Panc1 (cell line): ENCODE results near the gene KRTAP19-6. TPM values are rescaled to one million over a fixed set of nuclear protein-coding genes. Genes with fewer than 3 reads are reported as not detected.

ENCODE experiments used
- ATAC-seq: fragments of 200-7000 bp; cut with Tn5 transposase; 2 replicates; pipeline ENCODE4 v1.9.1; 2020; ENCODE audit warnings: mild to moderate bottlenecking, moderate library complexity
- BruUV-seq: library from RNA; stranded (reverse); fragments of 400-500 nt; replicated peaks from 2 replicates; lab custom pipeline; 2021; lab: Mats Ljungman, UMichigan
- CTCF ChIA-PET: fragments of 300-600 bp; sonication (Branson Sonifier 250); formaldehyde crosslinking; loops from one replicate; lab custom pipeline; 2022; ENCODE audit warnings: antibody characterized with exemption; lab: Charles Lee
- POLR2A ChIA-PET: fragments of 300-600 bp; sonication (Branson Sonifier 250); formaldehyde crosslinking; loops from one replicate; lab custom pipeline; 2022; ENCODE audit warnings: antibody characterized with exemption; lab: Charles Lee
- DNase-seq: peaks from one replicate; pipeline ENCODE4 v3.0.0-alpha.2; 2010; ENCODE audit warnings: low read depth, low spot score
- H3K27ac ChIP-seq: 2 replicates; pipeline ENCODE4 v1.5.1; 2011; ENCODE audit warnings: mild to moderate bottlenecking, low read length, inconsistent platforms
- H3K27me3 ChIP-seq: fragments of 200-500 bp; sonication (Bioruptor generic); 2 replicates; pipeline ENCODE4 v1.6.0; 2014; ENCODE audit warnings: low read length, inconsistent platforms; ENCODE audit not compliant: control insufficient read depth, insufficient read depth
- H3K36me3 ChIP-seq: fragments of 200-500 bp; sonication (Bioruptor generic); 2 replicates; pipeline ENCODE4 v1.5.1; 2014; ENCODE audit warnings: inconsistent platforms, mild to moderate bottlenecking, low read length, moderate library complexity; ENCODE audit not compliant: control insufficient read depth, insufficient read depth
- H3K4me1 ChIP-seq: 2 replicates; pipeline ENCODE4 v1.5.1; 2011; ENCODE audit warnings: inconsistent platforms, mild to moderate bottlenecking, low read length, moderate library complexity; ENCODE audit not compliant: control insufficient read depth, insufficient read depth
- H3K4me3 ChIP-seq, 2 experiments: 2 replicates each; pipeline ENCODE4 v1.5.1; 2011 to 2012; ENCODE audit warnings: low read depth in 2 of 2, low read length in 2 of 2, mild to moderate bottlenecking in 2 of 2, inconsistent platforms in 1 of 2, moderate library complexity in 1 of 2
- H3K9me3 ChIP-seq: fragments of 200-500 bp; sonication (Bioruptor generic); 2 replicates; pipeline ENCODE4 v1.5.1; 2014; ENCODE audit warnings: low read depth, mild to moderate bottlenecking, inconsistent platforms, low read length, moderate library complexity; ENCODE audit not compliant: control insufficient read depth, insufficient read depth
- CTCF ChIP-seq: fragments of 450-650 bp; IDR thresholded peaks from 2 replicates; pipeline ENCODE4 v1.5.1; 2017; ENCODE audit warnings: mild to moderate bottlenecking
- POLR2AphosphoS5 ChIP-seq: IDR thresholded peaks from 2 replicates; pipeline ENCODE4 v1.6.1; 2012; ENCODE audit warnings: mild to moderate bottlenecking, low read depth, low read length, moderate library complexity
- SIN3A ChIP-seq: IDR thresholded peaks from 2 replicates; pipeline ENCODE4 v1.6.1; 2012; ENCODE audit warnings: low read depth, mild to moderate bottlenecking, low read length, moderate library complexity, borderline replicate concordance; ENCODE audit not compliant: insufficient read depth
- TCF7L2 ChIP-seq: IDR thresholded peaks from 2 replicates; pipeline ENCODE4 v1.6.1; 2011; ENCODE audit warnings: mild to moderate bottlenecking, low read depth, low read length, inconsistent platforms
- in situ Hi-C: cut with HindIII; loops from 2 replicates; pipeline ENCODE4 v1.10.0; 2016; ENCODE audit warnings: low sequenced_read_pairs, low pct_unique_long_range_greater_than_20kb
- intact Hi-C: fragments of 100-400 bp; cut with micrococcal nuclease; formaldehyde crosslinking; loops from one replicate; pipeline ENCODE4 v1.10.0; 2022; ENCODE audit not compliant: unreplicated experiment
- total RNA-seq: library from RNA; stranded (reverse); gene quantifications from one replicate; pipeline ENCODE4 v1.2.1, GENCODE V29; 2021; ENCODE audit not compliant: unreplicated experiment
- TF ChIP-seq, protein P1 (sequence below), 2 experiments: IDR thresholded peaks; 2 replicates each; pipeline ENCODE4 v1.6.1; 2011 to 2012; ENCODE audit warnings: low read depth in 2 of 2, control low read depth in 1 of 2, low read length in 1 of 2, mild to moderate bottlenecking in 1 of 2, moderate library complexity in 1 of 2; ENCODE audit not compliant: insufficient read depth in 1 of 2

KRTAP19-6 gene
- total RNA-seq, 1 experiment from 2014 or later: not detected

DNA sequence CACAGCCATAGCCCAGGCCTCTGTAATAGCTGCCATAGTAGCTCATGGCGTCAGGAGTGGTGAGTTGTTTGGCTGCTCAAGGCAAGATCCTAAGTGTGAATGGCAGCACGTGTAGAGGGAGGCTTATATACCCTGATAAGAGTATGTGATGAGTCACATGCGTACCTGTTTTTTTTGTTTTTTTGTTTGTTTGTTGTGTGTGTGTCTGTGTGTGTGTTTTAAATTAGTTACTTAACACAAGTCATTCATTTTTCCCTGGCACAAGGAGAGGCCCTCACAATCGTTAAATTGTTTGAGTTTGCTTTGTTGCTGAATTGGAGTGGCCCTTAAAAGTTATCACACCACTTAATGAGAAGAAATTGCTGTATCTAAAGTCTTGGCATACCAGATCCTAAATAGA lies 44.6 kb downstream of the KRTAP19-6 start, which contains the start of gene KRTAP19-4:
KRTAP19-4 (minus strand) TSS at position 101 of the 400 bp plus-strand sequence; CDS start at position 46, 55 bp downstream.
- no TSS peak for BruUV-seq
- ChIA-PET POLR2A (no interaction called here), CTCF (no interaction called here)
- no peak for TF ChIP-seq CTCF
- no peak for TF ChIP-seq SIN3A
- TF ChIP-seq, protein P1, sequence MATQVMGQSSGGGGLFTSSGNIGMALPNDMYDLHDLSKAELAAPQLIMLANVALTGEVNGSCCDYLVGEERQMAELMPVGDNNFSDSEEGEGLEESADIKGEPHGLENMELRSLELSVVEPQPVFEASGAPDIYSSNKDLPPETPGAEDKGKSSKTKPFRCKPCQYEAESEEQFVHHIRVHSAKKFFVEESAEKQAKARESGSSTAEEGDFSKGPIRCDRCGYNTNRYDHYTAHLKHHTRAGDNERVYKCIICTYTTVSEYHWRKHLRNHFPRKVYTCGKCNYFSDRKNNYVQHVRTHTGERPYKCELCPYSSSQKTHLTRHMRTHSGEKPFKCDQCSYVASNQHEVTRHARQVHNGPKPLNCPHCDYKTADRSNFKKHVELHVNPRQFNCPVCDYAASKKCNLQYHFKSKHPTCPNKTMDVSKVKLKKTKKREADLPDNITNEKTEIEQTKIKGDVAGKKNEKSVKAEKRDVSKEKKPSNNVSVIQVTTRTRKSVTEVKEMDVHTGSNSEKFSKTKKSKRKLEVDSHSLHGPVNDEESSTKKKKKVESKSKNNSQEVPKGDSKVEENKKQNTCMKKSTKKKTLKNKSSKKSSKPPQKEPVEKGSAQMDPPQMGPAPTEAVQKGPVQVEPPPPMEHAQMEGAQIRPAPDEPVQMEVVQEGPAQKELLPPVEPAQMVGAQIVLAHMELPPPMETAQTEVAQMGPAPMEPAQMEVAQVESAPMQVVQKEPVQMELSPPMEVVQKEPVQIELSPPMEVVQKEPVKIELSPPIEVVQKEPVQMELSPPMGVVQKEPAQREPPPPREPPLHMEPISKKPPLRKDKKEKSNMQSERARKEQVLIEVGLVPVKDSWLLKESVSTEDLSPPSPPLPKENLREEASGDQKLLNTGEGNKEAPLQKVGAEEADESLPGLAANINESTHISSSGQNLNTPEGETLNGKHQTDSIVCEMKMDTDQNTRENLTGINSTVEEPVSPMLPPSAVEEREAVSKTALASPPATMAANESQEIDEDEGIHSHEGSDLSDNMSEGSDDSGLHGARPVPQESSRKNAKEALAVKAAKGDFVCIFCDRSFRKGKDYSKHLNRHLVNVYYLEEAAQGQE (IDR thresholded peaks at IDR 0.05; ENCODE audit: insufficient read depth in 1 of 2, low read depth in 2 of 2, low read length in 1 of 2): no peak
- no peak for TF ChIP-seq TCF7L2
- no peak for TF ChIP-seq POLR2AphosphoS5
- H3K27me3 ChIP-seq: no peaks in the 10 kb centered on the region
- H3K4me1 ChIP-seq: no peaks in the 10 kb centered on the region
- in situ Hi-C loops (no loop called here), intact Hi-C loops (no loop called here)
- ATAC-seq: no peak
- H3K9me3 ChIP-seq: no peaks in the 10 kb centered on the region
- no peak within 1 kb of the TSS for H3K27ac ChIP-seq
- H3K4me3 ChIP-seq: no peak within 1 kb of the TSS
- no peaks in the 10 kb centered on the region for H3K36me3 ChIP-seq
- DNase-seq: no peak

- in situ Hi-C loops (no loop called here), intact Hi-C loops (no loop called here)
- Histone ChIP-seq H3K4me3 (no peak within 1 kb of the TSS), H3K27me3 (no peaks in the 10 kb centered on the region), H3K4me1 (no peaks in the 10 kb centered on the region), H3K9me3 (no peaks in the 10 kb centered on the region), H3K27ac (no peak within 1 kb of the TSS), H3K36me3 (no peaks in the 10 kb centered on the region)
- DNase-seq: no peak
- ATAC-seq: no peak
- no TSS peak for BruUV-seq
- POLR2A ChIA-PET: no interaction called here
- CTCF ChIA-PET: no interaction called here
- TF ChIP-seq SIN3A (no peak), POLR2AphosphoS5 (no peak), CTCF (no peak), TCF7L2 (no peak)
- TF ChIP-seq, protein P1 (IDR thresholded peaks at IDR 0.05; ENCODE audit: insufficient read depth in 1 of 2, low read depth in 2 of 2, low read length in 1 of 2): no peak
Observed at GRCh38 chr21:30491963-30492428, 49.7 kb downstream of the KRTAP19-6 start, which contains the start of gene KRTAP19-3. Gene KRTAP19-3 (minus strand): TSS chr21:30492013. CDS start chr21:30491957, 56 bp downstream.
